HCT116 (cell line): Measurements from ENCODE around the gene TET2.

Experiments
- EZH2 ChIP-seq: fragments of 200-600 bp; sonication (generic); IDR thresholded peaks from 2 replicates; pipeline ENCODE4 v1.6.1; 2017; ENCODE audit warnings: antibody characterized with exemption, mixed run types
- POLR2A ChIP-seq: IDR thresholded peaks from 2 replicates; pipeline ENCODE4 v1.7.0; 2011; ENCODE audit warnings: borderline replicate concordance; ENCODE audit not compliant: insufficient read depth, insufficient read length; ENCODE audit errors: extremely low read depth
- TF ChIP-seq, protein P1 (sequence below), 3 experiments: fragments of 200-600 bp in 1 of 3; sonication (generic) in 1 of 3; IDR thresholded peaks in 2 of 3; conservative IDR thresholded peaks in 1 of 3; 2 replicates each; pipeline ENCODE4 v1.5.1; 2012 to 2017; ENCODE audit warnings: low read depth in 2 of 3, low read length in 2 of 3, antibody characterized with exemption in 1 of 3, borderline replicate concordance in 1 of 3, control low read depth in 1 of 3, mild to moderate bottlenecking in 1 of 3, mixed read lengths in 1 of 3, mixed run types in 1 of 3, moderate library complexity in 1 of 3; ENCODE audit not compliant: insufficient read depth in 1 of 3

DNA sequence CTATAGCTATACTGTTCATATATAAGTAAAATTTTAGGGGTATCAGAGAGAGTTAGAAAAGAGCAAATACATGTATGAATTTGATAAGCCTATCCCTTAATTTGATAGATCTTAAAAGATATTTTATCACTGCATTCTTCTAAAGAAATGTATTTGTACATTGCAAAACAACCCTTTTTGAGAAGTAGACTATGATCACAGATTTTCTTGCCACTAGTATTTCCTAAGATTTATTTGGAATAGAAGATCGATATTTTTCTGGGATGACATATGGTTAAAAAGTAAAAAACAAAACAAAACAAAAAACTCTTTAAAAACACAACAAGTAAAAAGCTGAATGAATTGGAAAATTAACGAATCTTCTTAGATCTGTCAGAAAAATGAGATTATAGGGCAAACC lies 27.4 kb downstream of the TET2 start:
- TF ChIP-seq, protein P1, sequence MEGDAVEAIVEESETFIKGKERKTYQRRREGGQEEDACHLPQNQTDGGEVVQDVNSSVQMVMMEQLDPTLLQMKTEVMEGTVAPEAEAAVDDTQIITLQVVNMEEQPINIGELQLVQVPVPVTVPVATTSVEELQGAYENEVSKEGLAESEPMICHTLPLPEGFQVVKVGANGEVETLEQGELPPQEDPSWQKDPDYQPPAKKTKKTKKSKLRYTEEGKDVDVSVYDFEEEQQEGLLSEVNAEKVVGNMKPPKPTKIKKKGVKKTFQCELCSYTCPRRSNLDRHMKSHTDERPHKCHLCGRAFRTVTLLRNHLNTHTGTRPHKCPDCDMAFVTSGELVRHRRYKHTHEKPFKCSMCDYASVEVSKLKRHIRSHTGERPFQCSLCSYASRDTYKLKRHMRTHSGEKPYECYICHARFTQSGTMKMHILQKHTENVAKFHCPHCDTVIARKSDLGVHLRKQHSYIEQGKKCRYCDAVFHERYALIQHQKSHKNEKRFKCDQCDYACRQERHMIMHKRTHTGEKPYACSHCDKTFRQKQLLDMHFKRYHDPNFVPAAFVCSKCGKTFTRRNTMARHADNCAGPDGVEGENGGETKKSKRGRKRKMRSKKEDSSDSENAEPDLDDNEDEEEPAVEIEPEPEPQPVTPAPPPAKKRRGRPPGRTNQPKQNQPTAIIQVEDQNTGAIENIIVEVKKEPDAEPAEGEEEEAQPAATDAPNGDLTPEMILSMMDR (IDR thresholded peaks at IDR 0.05 in 2 of 3, conservative IDR thresholded peaks at IDR 0.05 in 1 of 3; ENCODE audit: borderline replicate concordance in 1 of 3, insufficient read depth in 1 of 3, low read depth in 2 of 3, low read length in 2 of 3): no peak
- no peak for TF ChIP-seq EZH2
- no peak for TF ChIP-seq POLR2A
